Activated naive CD4-positive, alpha-beta T cell treated with anti-CD3 and anti-CD28 coated beads for 36 hours (primary cell): Measurements from ENCODE around the gene RUNX3. TPM values are rescaled to one million over a fixed set of nuclear protein-coding genes. Genes with fewer than 3 reads are reported as not detected.

Source experiments
- CTCF ChIA-PET: fragments of 350-600 bp; sonication (Branson Sonifier 250); formaldehyde crosslinking; loops from one replicate; lab custom pipeline; 2021; ENCODE audit warnings: antibody characterized with exemption; lab: Charles Lee
- DNase-seq: peaks from one replicate; pipeline ENCODE4 v3.0.0-alpha.2; 2020
- H3K27ac Mint-ChIP-seq: one replicate; pipeline ENCODE4 v1.8.0; 2021; ENCODE audit warnings: mild to moderate bottlenecking, mixed read lengths
- H3K27me3 Mint-ChIP-seq: one replicate; pipeline ENCODE4 v1.8.0; 2021; ENCODE audit warnings: low read depth, mixed read lengths
- H3K36me3 Mint-ChIP-seq: one replicate; pipeline ENCODE4 v1.8.0; 2021; ENCODE audit warnings: low read depth, mixed read lengths
- H3K4me1 Mint-ChIP-seq: one replicate; pipeline ENCODE4 v1.8.0; 2021; ENCODE audit warnings: low read depth, mixed read lengths
- H3K4me3 Mint-ChIP-seq: one replicate; pipeline ENCODE4 v1.8.0; 2021; ENCODE audit warnings: mild to moderate bottlenecking, moderate library complexity, mixed read lengths
- H3K9me3 Mint-ChIP-seq: one replicate; pipeline ENCODE4 v1.8.0; 2021; ENCODE audit warnings: mixed read lengths
- intact Hi-C: fragments of 100-400 bp; cut with micrococcal nuclease; formaldehyde crosslinking; loops from one replicate; pipeline ENCODE4 v1.15.1; 2023
- total RNA-seq, 2 experiments: library from RNA; stranded (reverse); gene quantifications; one replicate each; pipeline ENCODE4 v1.2.3, GENCODE V29; 2021

Gene RUNX3
- total RNA-seq, 2 experiments from 2014 or later: 72.3 to 83.8 TPM

- no peak for DNase-seq
- intact Hi-C loops: loop anchor here (10.0 kb wide), 1 partner anchor 272 kb away; no protein-coding TSS in a partner anchor
- Mint-ChIP-seq H3K4me1 (peaks cover 62% of the 10 kb centered on the region), H3K36me3 (peaks cover 26% of the 10 kb centered on the region), H3K27me3 (no peaks in the 10 kb centered on the region), H3K27ac (no peak overlapping the region), H3K4me3 (peak overlapping the region; percentile 46), H3K9me3 (no peaks in the 10 kb centered on the region)
- CTCF ChIA-PET: interaction anchor here (0.5 to 10.5 kb wide), 21 partner anchors 9 to 168 kb away, joined by 3 to 144 read pairs (median 4); no protein-coding TSS in a partner anchor
These were observed 2.7 kb upstream of the RUNX3 start for GRCh38 chr1:24932725-24933294.

- intact Hi-C loops: loop anchor here (10.0 kb wide), 1 partner anchor 273 kb away; no protein-coding TSS in a partner anchor
- peak; percentile 55 for DNase-seq
- CTCF ChIA-PET: interaction anchor here (0.6 to 10.5 kb wide), 18 partner anchors 9 to 168 kb away, joined by 3 to 144 read pairs (median 5); no protein-coding TSS in a partner anchor
- Mint-ChIP-seq H3K36me3 (peaks cover 31% of the 10 kb centered on the region), H3K27me3 (no peaks in the 10 kb centered on the region), H3K27ac (no peak overlapping the region), H3K4me3 (peak overlapping the region; percentile 46), H3K4me1 (peaks cover 64% of the 10 kb centered on the region), H3K9me3 (no peaks in the 10 kb centered on the region)
These were observed 2.2 kb upstream of the RUNX3 start for GRCh38 chr1:24932284-24932683.

DNA sequence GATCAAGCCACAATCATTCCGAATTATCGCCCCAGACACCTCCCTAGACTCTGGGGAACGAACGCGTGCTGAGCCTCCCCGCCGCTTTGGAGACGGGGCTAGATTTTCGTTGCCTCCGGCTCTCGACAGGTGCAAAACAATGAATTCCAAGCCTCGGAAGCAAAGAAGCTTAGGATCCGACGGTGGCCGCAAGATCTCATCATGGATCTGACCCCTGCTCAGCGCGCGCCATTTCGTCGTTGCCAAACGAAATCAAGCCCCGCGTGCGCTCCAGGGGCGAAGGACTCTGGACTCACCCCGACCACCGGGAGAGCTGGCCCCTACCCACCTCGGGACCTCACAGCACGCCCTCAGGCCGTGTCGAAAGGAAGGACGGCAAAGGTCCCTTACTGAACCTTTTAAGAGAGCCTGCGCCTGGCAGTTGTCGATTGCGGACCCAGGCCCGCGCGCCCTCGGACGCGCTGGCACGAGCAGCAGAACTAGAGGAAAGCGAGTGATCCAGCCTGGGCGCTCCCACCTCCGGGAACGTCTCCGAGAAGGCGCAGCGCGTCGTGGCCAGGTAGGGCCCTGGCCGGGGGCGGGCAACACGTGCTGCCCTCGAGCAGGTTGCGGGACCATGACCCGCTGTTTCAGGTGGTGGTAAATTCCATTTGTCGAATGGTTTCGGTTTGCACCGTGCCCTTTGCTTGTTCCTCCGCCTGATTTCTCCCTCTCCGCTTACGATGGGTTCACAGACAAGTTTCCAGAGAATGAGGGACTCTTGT, 1.6 kb upstream of the RUNX3 start:
- Mint-ChIP-seq H3K27ac (no peak overlapping the region), H3K36me3 (peaks cover 34% of the 10 kb centered on the region), H3K9me3 (no peaks in the 10 kb centered on the region), H3K4me1 (peaks cover 66% of the 10 kb centered on the region), H3K4me3 (peak overlapping the region; percentile 38), H3K27me3 (no peaks in the 10 kb centered on the region)
- no peak for DNase-seq
- CTCF ChIA-PET: interaction anchor here (0.7 to 10.5 kb wide), 12 partner anchors 10 to 169 kb away, joined by 3 to 144 read pairs (median 6); no protein-coding TSS in a partner anchor
- intact Hi-C loops: loop anchor here (2.0 to 10.0 kb wide), 2 partner anchors 169 to 273 kb away; no protein-coding TSS in a partner anchor

- peaks cover 40% of the 10 kb centered on the region for H3K36me3 Mint-ChIP-seq
- no peaks in the 10 kb centered on the region for H3K9me3 Mint-ChIP-seq
- DNase-seq: no peak
- H3K27ac Mint-ChIP-seq: peak overlapping the region; percentile 65
- intact Hi-C loops: loop anchor here (2.0 to 10.0 kb wide), 2 partner anchors 170 to 274 kb away; no protein-coding TSS in a partner anchor
- H3K4me3 Mint-ChIP-seq: peak overlapping the region; percentile 66
- CTCF ChIA-PET: interaction anchor here (1.2 to 10.5 kb wide), 6 partner anchors 18 to 169 kb away, joined by 3 to 144 read pairs (median 12); no protein-coding TSS in a partner anchor
- peaks cover 66% of the 10 kb centered on the region for H3K4me1 Mint-ChIP-seq
- H3K27me3 Mint-ChIP-seq: no peaks in the 10 kb centered on the region
These were observed 1.0 kb upstream of the RUNX3 start for GRCh38 chr1:24931146-24931467.

DNA sequence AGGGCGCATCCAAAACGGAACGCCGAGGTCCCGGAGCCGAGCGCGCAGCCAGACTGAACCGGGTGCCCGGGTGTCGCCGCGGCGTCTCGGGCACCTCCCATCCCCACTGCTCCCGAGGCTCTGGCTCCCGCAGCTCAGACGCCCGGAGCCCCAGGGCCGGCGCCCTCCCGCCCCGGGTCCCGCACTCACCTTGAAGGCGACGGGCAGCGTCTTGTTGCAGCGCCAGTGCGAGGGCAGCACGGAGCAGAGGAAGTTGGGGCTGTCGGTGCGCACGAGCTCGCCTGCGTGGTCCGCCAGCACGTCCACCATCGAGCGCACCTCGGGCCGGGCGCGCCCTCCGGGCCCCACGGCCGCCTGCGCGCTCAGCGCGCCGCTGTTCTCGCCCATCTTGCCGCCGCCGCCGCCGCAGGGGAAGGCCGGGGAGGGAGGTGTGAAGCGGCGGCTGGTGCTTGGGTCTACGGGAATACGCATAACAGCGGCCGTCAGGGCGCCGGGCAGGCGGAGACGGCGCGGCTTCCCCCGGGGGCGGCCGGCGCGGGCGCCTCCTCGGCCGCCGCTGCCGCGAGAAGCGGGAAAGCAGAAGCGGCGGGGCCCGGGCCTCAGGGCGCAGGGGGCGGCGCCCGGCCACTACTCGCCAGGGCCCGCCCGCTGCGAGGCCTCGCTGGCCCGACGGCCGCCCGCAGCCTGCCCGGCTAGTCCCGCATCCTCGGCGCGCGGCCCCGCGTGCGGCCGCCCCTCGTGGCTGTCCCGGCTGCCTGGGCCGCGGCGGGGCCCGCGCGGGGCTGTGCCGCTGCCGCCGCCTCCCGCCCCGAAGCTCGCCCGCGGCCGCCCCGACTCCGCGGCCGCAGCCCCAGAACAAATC, 447 bp downstream of the RUNX3 start:
- CTCF ChIA-PET: interaction anchor here (0.7 to 10.5 kb wide), 10 partner anchors 11 to 171 kb away, joined by 3 to 144 read pairs (median 3); no protein-coding TSS in a partner anchor
- H3K9me3 Mint-ChIP-seq: no peaks in the 10 kb centered on the region
- peaks cover 67% of the 10 kb centered on the region for H3K4me1 Mint-ChIP-seq
- peak overlapping the region; percentile 94 for H3K4me3 Mint-ChIP-seq
- H3K27me3 Mint-ChIP-seq: no peaks in the 10 kb centered on the region
- peak; percentile 65 for DNase-seq
- intact Hi-C loops: loop anchor here (1.0 to 10.0 kb wide), 7 partner anchors 26 to 275 kb away; no protein-coding TSS in a partner anchor
- peaks cover 49% of the 10 kb centered on the region for H3K36me3 Mint-ChIP-seq
- H3K27ac Mint-ChIP-seq: peak overlapping the region; percentile 92

GRCh38 chr1:24928689-24929397, 1.2 kb downstream of the RUNX3 start:
- Mint-ChIP-seq H3K36me3 (peaks cover 53% of the 10 kb centered on the region), H3K4me3 (peak overlapping the region; percentile 94), H3K9me3 (no peaks in the 10 kb centered on the region), H3K27ac (peak overlapping the region; percentile 92), H3K27me3 (no peaks in the 10 kb centered on the region), H3K4me1 (peaks cover 64% of the 10 kb centered on the region)
- DNase-seq: peak; percentile 74
- intact Hi-C loops: no loop called here
- CTCF ChIA-PET: interaction anchor here (0.9 to 10.5 kb wide), 4 partner anchors 36 to 106 kb away, joined by 3 to 144 read pairs (median 5); no protein-coding TSS in a partner anchor

GRCh38 chr1:24927988-24928688, 1.9 kb downstream of the RUNX3 start:
- Mint-ChIP-seq H3K9me3 (no peaks in the 10 kb centered on the region), H3K27me3 (no peaks in the 10 kb centered on the region), H3K4me3 (peak overlapping the region; percentile 94), H3K4me1 (peaks cover 65% of the 10 kb centered on the region), H3K36me3 (peaks cover 60% of the 10 kb centered on the region), H3K27ac (peak overlapping the region; percentile 92)
- CTCF ChIA-PET: interaction anchor here (0.6 to 10.5 kb wide), 6 partner anchors 30 to 198 kb away, joined by 3 to 144 read pairs (median 4); no protein-coding TSS in a partner anchor
- intact Hi-C loops: no loop called here
- DNase-seq: no peak

- intact Hi-C loops: no loop called here
- peaks cover 64% of the 10 kb centered on the region for H3K4me1 Mint-ChIP-seq
- peaks cover 62% of the 10 kb centered on the region for H3K36me3 Mint-ChIP-seq
- peak overlapping the region; percentile 94 for H3K4me3 Mint-ChIP-seq
- peak overlapping the region; percentile 92 for H3K27ac Mint-ChIP-seq
- CTCF ChIA-PET: interaction anchor here (0.6 to 10.5 kb wide), 6 partner anchors 29 to 239 kb away, joined by 3 to 144 read pairs (median 4); no protein-coding TSS in a partner anchor
- no peaks in the 10 kb centered on the region for H3K27me3 Mint-ChIP-seq
- H3K9me3 Mint-ChIP-seq: no peaks in the 10 kb centered on the region
- DNase-seq: no peak
These were observed 2.6 kb downstream of the RUNX3 start for GRCh38 chr1:24927473-24927872.

DNA sequence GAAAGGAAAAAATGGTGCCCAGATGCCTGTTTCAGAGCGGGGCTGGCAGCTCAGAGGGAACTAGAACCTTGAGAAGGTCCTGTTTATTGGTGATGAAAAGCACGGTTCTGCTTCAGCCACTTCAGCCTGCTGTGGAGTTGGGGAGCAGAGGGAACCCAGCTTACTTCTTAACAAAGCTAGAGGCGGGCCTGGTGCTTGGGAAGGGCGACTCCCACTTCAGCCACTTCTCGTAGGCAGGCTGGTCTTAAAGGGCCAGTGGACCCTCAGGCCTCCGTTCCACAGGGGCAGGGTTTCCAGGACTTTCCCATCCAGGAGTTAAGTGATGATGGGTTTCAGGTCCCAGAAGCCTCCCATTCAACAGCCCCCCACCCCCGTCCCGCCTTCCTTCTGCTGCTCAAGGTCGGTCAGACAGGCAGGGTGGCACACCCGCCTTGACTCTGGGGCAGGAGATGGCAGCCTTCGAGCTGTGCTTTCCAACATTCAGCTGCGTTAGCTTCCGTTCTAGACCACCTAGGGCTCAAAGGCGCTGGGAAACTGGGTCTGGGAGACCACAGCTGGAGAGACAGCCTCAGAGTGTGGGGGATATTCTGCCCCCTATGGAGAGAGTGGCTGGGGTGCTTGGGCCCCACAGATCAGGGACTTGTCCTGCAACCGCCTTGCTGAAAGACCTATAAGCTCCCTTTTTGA, 3.4 kb downstream of the RUNX3 start:
- Mint-ChIP-seq H3K27me3 (no peaks in the 10 kb centered on the region), H3K4me1 (peaks cover 68% of the 10 kb centered on the region), H3K4me3 (peak overlapping the region; percentile 94), H3K36me3 (peaks cover 65% of the 10 kb centered on the region), H3K9me3 (no peaks in the 10 kb centered on the region), H3K27ac (peak overlapping the region; percentile 92)
- intact Hi-C loops: no loop called here
- DNase-seq: no peak
- CTCF ChIA-PET: interaction anchor here (0.9 to 10.5 kb wide), 8 partner anchors 29 to 238 kb away, joined by 3 to 144 read pairs (median 5); no protein-coding TSS in a partner anchor

GRCh38 chr1:24925963-24926362, 4.1 kb downstream of the RUNX3 start:
- CTCF ChIA-PET: interaction anchor here (0.6 to 2.5 kb wide), 9 partner anchors 26 to 238 kb away, joined by 3 to 12 read pairs (median 3); no protein-coding TSS in a partner anchor
- DNase-seq: no peak
- Mint-ChIP-seq H3K27ac (peak overlapping the region; percentile 77), H3K36me3 (peaks cover 70% of the 10 kb centered on the region), H3K4me1 (peaks cover 68% of the 10 kb centered on the region), H3K9me3 (no peaks in the 10 kb centered on the region), H3K27me3 (no peaks in the 10 kb centered on the region), H3K4me3 (peak overlapping the region; percentile 94)
- intact Hi-C loops: loop anchor here (1.0 to 2.0 kb wide), 5 partner anchors 15 to 105 kb away; no protein-coding TSS in a partner anchor
